ENCODE measurements around the gene ANOS1. TPM values are rescaled to one million over a fixed set of nuclear protein-coding genes. Genes with fewer than 3 reads are reported as not detected.
A peak's percentile ranks its signal among the peaks of the same experiment; 100 is the strongest.

The ANOS1 gene
- total and polyA plus RNA-seq, 12 donors = 0.81 to 7.8 (median 4.7) TPM

DNA sequence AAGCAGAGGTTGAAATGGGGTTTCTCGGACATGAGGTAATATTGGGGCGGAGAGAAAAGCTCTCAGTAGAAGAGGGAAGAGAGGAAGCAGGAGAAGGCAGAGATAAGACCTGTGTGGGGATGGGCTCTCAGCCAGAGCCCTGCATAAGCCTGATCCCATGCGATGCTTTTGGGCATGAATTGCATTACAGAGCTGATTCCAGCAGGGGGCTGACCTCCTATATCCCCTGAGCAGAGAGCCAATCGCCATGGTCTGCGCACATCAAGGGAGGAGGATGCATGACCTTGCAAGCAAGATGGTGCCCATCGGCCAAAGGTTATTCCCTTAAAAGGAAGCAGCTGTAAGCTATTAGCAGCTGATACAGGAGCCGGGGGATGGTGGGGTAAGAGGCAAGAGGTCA lies 7.6 kb downstream of the ANOS1 start:
- Histone ChIP-seq H3K36me3 (no peaks in the 10 kb centered on the region), H3K27ac (no peak overlapping the region), H3K4me1 (no peaks in the 10 kb centered on the region), H3K4me3 (no peak overlapping the region), H3K27me3 (peaks cover 0 to 28% (median 0%) of the 10 kb centered on the region in 7 donors), H3K9me3 (no peaks in the 10 kb centered on the region)
- intact Hi-C loops (cut with DNase I) = loop anchor here in 1 of 10 donors (10.0 kb wide), 1 partner anchor 159 kb away; no protein-coding TSS in a partner anchor
- DNase-seq = no peak
- TF ChIP-seq, protein P1, sequence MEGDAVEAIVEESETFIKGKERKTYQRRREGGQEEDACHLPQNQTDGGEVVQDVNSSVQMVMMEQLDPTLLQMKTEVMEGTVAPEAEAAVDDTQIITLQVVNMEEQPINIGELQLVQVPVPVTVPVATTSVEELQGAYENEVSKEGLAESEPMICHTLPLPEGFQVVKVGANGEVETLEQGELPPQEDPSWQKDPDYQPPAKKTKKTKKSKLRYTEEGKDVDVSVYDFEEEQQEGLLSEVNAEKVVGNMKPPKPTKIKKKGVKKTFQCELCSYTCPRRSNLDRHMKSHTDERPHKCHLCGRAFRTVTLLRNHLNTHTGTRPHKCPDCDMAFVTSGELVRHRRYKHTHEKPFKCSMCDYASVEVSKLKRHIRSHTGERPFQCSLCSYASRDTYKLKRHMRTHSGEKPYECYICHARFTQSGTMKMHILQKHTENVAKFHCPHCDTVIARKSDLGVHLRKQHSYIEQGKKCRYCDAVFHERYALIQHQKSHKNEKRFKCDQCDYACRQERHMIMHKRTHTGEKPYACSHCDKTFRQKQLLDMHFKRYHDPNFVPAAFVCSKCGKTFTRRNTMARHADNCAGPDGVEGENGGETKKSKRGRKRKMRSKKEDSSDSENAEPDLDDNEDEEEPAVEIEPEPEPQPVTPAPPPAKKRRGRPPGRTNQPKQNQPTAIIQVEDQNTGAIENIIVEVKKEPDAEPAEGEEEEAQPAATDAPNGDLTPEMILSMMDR (IDR thresholded peaks at IDR 0.05) = no peak
- peak in 1 of 8 donors; percentile 48 for ATAC-seq
- WGBS, 2 donors = 44 to 49% methylated on average over 7 of the region's 7 CpGs

DNA sequence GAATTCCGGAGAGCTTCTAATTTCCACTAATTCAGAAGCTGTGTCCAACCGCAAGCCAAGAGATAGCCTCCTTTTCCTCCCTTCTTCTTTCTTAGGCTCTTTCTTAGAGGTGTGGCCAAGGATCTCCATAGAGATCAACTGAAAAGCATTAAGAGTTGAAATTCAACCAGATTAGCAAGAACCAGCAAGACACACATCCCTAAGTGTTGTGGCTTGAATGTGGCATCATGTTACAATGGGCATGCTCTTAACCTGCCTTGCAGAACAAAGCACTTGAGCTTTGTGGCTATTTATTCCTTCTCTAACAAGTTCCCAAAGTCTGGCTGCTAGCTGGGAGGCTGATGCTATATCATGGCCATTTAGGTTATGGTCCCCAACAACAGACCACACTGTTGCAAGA lies 10.4 kb downstream of the ANOS1 start:
- H3K4me3 ChIP-seq = no peak overlapping the region
- no peaks in the 10 kb centered on the region for H3K36me3 ChIP-seq
- whole genome bisulfite sequencing, 2 donors = 69 to 78% methylated on average over 2 of the region's 2 CpGs
- H3K27me3 ChIP-seq = peaks cover 0 to 8% (median 0%) of the 10 kb centered on the region in 7 donors
- intact Hi-C loops (cut with DNase I) = loop anchor here in 1 of 10 donors (10.0 kb wide), 1 partner anchor 157 kb away; no protein-coding TSS in a partner anchor
- DNase-seq = no peak
- no peaks in the 10 kb centered on the region for H3K9me3 ChIP-seq
- ATAC-seq = no peak
- TF ChIP-seq, protein P1 (IDR thresholded peaks at IDR 0.05) = no peak
- H3K27ac ChIP-seq = no peak overlapping the region
- no peaks in the 10 kb centered on the region for H3K4me1 ChIP-seq

DNA sequence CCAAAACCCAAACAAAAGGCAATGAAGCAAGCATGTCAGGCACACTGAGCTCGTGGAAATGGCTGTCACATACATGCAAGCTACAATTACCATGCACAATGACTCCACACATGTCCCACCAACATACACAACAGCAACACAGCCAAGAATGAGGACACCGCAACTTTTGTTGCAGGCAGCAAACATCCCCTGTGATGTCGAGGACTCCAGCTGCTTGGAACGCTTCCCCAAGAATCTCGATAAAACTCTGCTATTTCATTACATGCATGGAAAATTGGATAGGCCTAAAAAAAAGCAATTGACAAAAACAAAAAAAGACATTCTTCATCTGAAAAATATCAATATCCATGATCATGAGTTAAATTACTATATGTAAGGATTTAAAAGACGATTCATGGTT lies 11.8 kb downstream of the ANOS1 start:
- Histone ChIP-seq H3K36me3 (no peaks in the 10 kb centered on the region), H3K4me1 (no peaks in the 10 kb centered on the region), H3K27ac (no peak overlapping the region), H3K9me3 (no peaks in the 10 kb centered on the region), H3K27me3 (no peaks in the 10 kb centered on the region), H3K4me3 (no peak overlapping the region)
- TF ChIP-seq, protein P1 (IDR thresholded peaks at IDR 0.05) = no peak
- intact Hi-C loops (cut with DNase I) = loop anchor here in 1 of 10 donors (10.0 kb wide), 1 partner anchor 155 kb away; no protein-coding TSS in a partner anchor
- no peak for DNase-seq
- no peak for ATAC-seq
- WGBS, 2 donors = 88 to 90% methylated on average over 6 of the region's 6 CpGs

DNA sequence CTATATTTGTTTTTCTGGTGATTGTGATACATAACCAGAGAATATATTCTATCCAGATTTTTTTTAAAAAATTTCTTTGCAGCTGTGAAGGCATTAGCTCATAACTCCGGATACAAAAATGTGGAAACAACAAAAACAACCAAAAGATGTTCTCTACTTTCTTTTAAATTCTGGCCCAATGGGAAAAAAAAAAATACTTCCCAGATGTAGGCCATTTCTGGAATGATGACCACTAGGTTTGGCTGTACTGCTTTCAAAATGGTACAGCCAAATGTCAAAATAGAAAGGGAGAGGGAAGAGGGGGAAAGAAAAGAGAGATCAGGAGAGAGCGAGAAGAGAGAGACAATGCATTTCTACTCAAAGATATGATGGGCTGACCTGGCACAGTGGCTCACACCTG lies 14.6 kb downstream of the ANOS1 start:
- Histone ChIP-seq H3K9me3 (no peaks in the 10 kb centered on the region), H3K4me3 (no peak overlapping the region), H3K36me3 (no peaks in the 10 kb centered on the region), H3K4me1 (no peaks in the 10 kb centered on the region), H3K27me3 (no peaks in the 10 kb centered on the region), H3K27ac (no peak overlapping the region)
- TF ChIP-seq, protein P1 (IDR thresholded peaks at IDR 0.05) = no peak
- peak in 1 of 8 donors; percentile 42 for ATAC-seq
- intact Hi-C loops (cut with DNase I) = no loop called here
- 63 to 86% methylated on average over 2 of the region's 2 CpGs for WGBS, 2 donors
- DNase-seq = no peak
